Measurements from ENCODE around the gene PIEZO1.

DNA sequence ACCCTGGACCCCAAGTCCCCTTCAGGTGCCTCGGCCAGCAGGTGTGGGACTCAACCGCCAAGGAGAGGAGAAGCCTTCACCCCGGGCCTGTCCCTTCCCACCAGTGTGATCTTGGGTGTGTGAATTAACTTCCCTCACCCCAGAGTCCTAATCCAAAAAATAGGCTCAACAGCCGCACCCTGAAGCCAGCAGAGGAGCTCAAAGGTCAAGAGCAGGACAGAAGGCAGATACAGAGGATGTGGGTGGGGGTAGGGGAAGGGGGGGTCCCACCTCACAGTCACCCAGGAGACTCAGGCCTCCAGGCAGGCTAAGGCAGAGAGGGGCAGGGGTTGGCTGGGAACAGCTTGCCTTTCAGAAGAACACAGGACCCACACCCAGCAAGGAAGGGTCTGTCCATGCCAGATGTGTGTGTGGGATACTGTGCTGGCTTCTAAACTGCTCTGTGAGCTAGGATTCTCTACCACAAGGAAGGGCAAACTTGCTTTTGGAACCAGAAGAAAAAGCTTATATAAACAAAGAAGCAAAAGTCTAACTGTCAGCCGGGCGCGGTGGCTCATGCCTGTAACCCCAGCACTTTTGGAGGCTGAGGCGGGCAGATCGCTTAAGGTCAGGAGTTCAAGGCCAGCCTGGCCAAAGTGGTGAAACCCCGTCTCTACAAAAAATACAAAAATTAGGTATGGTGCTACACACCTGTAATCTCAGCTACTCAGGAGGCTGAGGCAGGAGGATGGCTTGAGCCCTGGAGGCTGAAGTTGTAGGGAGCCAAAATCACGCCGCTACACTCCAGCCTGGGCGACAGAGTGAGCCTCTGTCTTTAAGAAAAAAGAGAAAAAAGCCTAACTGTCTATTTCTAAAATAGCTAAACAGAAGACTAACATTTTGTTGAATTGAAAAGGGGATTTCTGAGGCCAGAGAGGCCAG is 4.6 kb downstream of the PIEZO1 start:
- TF ChIP-seq, protein P1, sequence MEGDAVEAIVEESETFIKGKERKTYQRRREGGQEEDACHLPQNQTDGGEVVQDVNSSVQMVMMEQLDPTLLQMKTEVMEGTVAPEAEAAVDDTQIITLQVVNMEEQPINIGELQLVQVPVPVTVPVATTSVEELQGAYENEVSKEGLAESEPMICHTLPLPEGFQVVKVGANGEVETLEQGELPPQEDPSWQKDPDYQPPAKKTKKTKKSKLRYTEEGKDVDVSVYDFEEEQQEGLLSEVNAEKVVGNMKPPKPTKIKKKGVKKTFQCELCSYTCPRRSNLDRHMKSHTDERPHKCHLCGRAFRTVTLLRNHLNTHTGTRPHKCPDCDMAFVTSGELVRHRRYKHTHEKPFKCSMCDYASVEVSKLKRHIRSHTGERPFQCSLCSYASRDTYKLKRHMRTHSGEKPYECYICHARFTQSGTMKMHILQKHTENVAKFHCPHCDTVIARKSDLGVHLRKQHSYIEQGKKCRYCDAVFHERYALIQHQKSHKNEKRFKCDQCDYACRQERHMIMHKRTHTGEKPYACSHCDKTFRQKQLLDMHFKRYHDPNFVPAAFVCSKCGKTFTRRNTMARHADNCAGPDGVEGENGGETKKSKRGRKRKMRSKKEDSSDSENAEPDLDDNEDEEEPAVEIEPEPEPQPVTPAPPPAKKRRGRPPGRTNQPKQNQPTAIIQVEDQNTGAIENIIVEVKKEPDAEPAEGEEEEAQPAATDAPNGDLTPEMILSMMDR (IDR thresholded peaks at IDR 0.05), result no peak
- TF ChIP-seq POLR2AphosphoS5 (IDR thresholded peaks at IDR 0.05) (no peak), POLR2A (IDR thresholded peaks at IDR 0.05) (no peak), EP300 (IDR thresholded peaks at IDR 0.05) (no peak)
